Measurements from ENCODE around the gene CDHR3. TPM values are rescaled to one million over a fixed set of nuclear protein-coding genes. Genes with fewer than 3 reads are reported as not detected.
A peak's percentile ranks its signal among the peaks of the same experiment; 100 is the strongest.

The CDHR3 gene
- polyA plus RNA-seq, 3 donors: 0.16 TPM; not detected in 2

DNA sequence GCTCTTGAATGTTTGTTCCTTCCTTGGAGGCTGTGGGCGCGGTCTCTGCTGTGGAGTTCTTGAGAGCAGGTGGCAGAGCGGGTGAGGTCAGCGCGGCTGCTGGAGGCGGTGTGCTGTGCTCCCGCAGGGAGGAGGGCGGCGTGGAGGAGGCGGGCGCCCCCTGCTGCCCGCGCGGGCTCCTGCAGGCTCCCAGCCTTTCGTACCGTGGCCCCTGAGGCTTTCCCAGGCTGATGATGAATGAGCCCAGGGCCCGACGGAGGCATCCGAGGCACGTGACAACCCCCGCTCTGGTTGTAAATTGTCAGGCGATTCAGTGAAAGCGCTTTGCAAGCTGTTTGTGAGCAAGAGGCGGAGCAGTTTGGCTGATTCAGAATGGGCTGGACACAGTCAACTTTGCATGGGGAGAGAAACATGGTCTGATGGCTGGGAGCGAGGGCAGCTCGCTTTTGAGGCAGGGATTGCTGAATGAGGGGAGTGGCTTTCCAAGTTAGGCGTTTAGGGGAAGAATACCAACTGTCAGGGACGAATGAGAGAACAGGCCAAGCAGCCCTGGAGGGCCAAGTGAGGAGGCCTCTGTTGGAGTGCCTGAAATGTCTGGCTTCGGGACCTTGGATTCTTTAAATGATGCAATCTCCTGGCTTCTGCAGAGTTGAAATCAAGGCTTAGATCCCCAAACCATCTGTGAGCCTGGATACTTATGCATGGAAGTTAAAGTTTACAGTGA, 46.6 kb downstream of the CDHR3 start:
- intact Hi-C loops (cut with micrococcal nuclease): loop anchor here (5.0 to 10.0 kb wide), 3 partner anchors 245 to 355 kb away; no protein-coding TSS in a partner anchor
- peak; percentile 51 to 74 (median 57) for DNase-seq
- H3K4me3 Mint-ChIP-seq: peak overlapping the region in 1 of 2 donors; percentile 62
- no peaks in the 10 kb centered on the region for H3K4me1 ChIP-seq (ENCODE audit: control insufficient read depth in 1 of 2, insufficient read depth in 2 of 2, low read length in 2 of 2)
- H3K9me3 ChIP-seq (replicated peaks in 1 of 2; ENCODE audit: control insufficient read depth in 1 of 2, insufficient read depth in 1 of 2, low read length in 2 of 2): peaks cover 4% of the 10 kb centered on the region in 2 donors
- H4K20me1 ChIP-seq (ENCODE audit: insufficient read depth, low read length): no peaks in the 10 kb centered on the region
- WGBS (ENCODE audit: insufficient coverage): 11% methylated on average over 26 of the region's 29 CpGs
- H3K36me3 ChIP-seq (replicated peaks in 1 of 2; ENCODE audit: control insufficient read depth in 1 of 2, insufficient read depth in 2 of 2, low read length in 2 of 2): no peaks in the 10 kb centered on the region
- TF ChIP-seq, protein P1, sequence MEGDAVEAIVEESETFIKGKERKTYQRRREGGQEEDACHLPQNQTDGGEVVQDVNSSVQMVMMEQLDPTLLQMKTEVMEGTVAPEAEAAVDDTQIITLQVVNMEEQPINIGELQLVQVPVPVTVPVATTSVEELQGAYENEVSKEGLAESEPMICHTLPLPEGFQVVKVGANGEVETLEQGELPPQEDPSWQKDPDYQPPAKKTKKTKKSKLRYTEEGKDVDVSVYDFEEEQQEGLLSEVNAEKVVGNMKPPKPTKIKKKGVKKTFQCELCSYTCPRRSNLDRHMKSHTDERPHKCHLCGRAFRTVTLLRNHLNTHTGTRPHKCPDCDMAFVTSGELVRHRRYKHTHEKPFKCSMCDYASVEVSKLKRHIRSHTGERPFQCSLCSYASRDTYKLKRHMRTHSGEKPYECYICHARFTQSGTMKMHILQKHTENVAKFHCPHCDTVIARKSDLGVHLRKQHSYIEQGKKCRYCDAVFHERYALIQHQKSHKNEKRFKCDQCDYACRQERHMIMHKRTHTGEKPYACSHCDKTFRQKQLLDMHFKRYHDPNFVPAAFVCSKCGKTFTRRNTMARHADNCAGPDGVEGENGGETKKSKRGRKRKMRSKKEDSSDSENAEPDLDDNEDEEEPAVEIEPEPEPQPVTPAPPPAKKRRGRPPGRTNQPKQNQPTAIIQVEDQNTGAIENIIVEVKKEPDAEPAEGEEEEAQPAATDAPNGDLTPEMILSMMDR (IDR thresholded peaks at IDR 0.05): peak; percentile 94
- H3K27me3 ChIP-seq (ENCODE audit: control insufficient read depth in 2 of 2, insufficient read depth in 2 of 2, low read length in 2 of 2): peaks cover 0 to 4% of the 10 kb centered on the region in 2 donors
- peaks cover 5 to 26% (median 16%) of the 10 kb centered on the region in 7 donors for H3K9me3 Mint-ChIP-seq
- peaks cover 10 to 34% (median 11%) of the 10 kb centered on the region in 3 donors for H3K27me3 Mint-ChIP-seq (ENCODE audit: low read depth in 3 of 3)
- no peaks in the 10 kb centered on the region for H3K36me3 Mint-ChIP-seq
- H3K27ac ChIP-seq (ENCODE audit: low read depth in 1 of 2, low read length in 2 of 2): no peak overlapping the region
- H3K4me2 ChIP-seq (replicated peaks; ENCODE audit: extremely low read depth, low read length, poor library complexity, severe bottlenecking): peak overlapping the region; percentile 16
- H3K79me2 ChIP-seq (ENCODE audit: insufficient read depth, low read length): no peaks in the 10 kb centered on the region
- H3K4me3 ChIP-seq (replicated peaks in 1 of 3; ENCODE audit: low read depth in 2 of 3, low read length in 3 of 3): no peak overlapping the region
- H2AFZ ChIP-seq (ENCODE audit: insufficient read depth, low read depth, low read length, poor library complexity, severe bottlenecking): no peak overlapping the region
- peaks cover 10% of the 10 kb centered on the region for H3K4me1 Mint-ChIP-seq
- no peak overlapping the region for H3K27ac Mint-ChIP-seq
- H3K9ac ChIP-seq (ENCODE audit: insufficient read depth, low read length, poor library complexity, severe bottlenecking): no peak overlapping the region

DNA sequence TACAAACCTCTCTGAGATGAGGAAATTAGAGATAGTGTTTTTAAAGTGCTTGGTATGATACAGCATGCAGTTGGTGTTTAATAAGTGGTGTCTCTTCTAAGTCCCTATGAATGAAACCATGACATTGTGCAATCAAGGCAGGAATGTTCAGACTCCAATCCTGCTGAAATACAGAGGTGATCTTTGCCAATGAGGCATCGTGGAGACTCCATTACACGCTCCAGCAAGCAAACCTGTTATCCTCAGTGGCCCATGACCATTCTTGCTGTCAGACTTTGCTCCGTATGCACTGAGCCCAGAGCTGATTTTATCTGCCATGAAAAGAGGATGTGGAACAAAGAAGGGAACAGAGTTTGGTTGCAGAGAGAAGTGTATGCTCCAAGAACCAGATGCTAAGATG, 47.3 kb downstream of the CDHR3 start:
- peaks cover 10 to 31% (median 11%) of the 10 kb centered on the region in 3 donors for H3K27me3 Mint-ChIP-seq (ENCODE audit: low read depth in 3 of 3)
- H3K27ac ChIP-seq (ENCODE audit: low read depth in 1 of 2, low read length in 2 of 2): no peak overlapping the region
- H3K27me3 ChIP-seq (ENCODE audit: control insufficient read depth in 2 of 2, insufficient read depth in 2 of 2, low read length in 2 of 2): peaks cover 2 to 4% of the 10 kb centered on the region in 2 donors
- TF ChIP-seq, protein P1 (IDR thresholded peaks at IDR 0.05): no peak
- 55% methylated on average over 3 of the region's 3 CpGs for WGBS (ENCODE audit: insufficient coverage)
- H3K4me1 Mint-ChIP-seq: peaks cover 10% of the 10 kb centered on the region
- H3K27ac Mint-ChIP-seq: no peak overlapping the region
- no peaks in the 10 kb centered on the region for H3K4me1 ChIP-seq (ENCODE audit: control insufficient read depth in 1 of 2, insufficient read depth in 2 of 2, low read length in 2 of 2)
- H3K4me3 Mint-ChIP-seq: no peak overlapping the region
- no peaks in the 10 kb centered on the region for H3K36me3 Mint-ChIP-seq
- no peak overlapping the region for H3K4me3 ChIP-seq (replicated peaks in 1 of 3; ENCODE audit: low read depth in 2 of 3, low read length in 3 of 3)
- no peaks in the 10 kb centered on the region for H4K20me1 ChIP-seq (ENCODE audit: insufficient read depth, low read length)
- intact Hi-C loops (cut with micrococcal nuclease): no loop called here
- peaks cover 4% of the 10 kb centered on the region in 2 donors for H3K9me3 ChIP-seq (replicated peaks in 1 of 2; ENCODE audit: control insufficient read depth in 1 of 2, insufficient read depth in 1 of 2, low read length in 2 of 2)
- H3K36me3 ChIP-seq (replicated peaks in 1 of 2; ENCODE audit: control insufficient read depth in 1 of 2, insufficient read depth in 2 of 2, low read length in 2 of 2): no peaks in the 10 kb centered on the region
- no peak overlapping the region for H2AFZ ChIP-seq (ENCODE audit: insufficient read depth, low read depth, low read length, poor library complexity, severe bottlenecking)
- H3K4me2 ChIP-seq (replicated peaks; ENCODE audit: extremely low read depth, low read length, poor library complexity, severe bottlenecking): no peak overlapping the region
- H3K9me3 Mint-ChIP-seq: peaks cover 5 to 26% (median 16%) of the 10 kb centered on the region in 7 donors
- H3K9ac ChIP-seq (ENCODE audit: insufficient read depth, low read length, poor library complexity, severe bottlenecking): no peak overlapping the region
- no peaks in the 10 kb centered on the region for H3K79me2 ChIP-seq (ENCODE audit: insufficient read depth, low read length)
- no peak for DNase-seq

Measured in CD14-positive monocyte (primary cell).